Measurements from ENCODE around the gene PNCK. TPM values are rescaled to one million over a fixed set of nuclear protein-coding genes. Genes with fewer than 3 reads are reported as not detected.
A peak's percentile ranks its signal among the peaks of the same experiment; 100 is the strongest.

PNCK gene
- total RNA-seq, 1 donor from 2014 or later: not detected

GRCh38 chrX:153667281-153667955 lies 6.2 kb downstream of the PNCK start:
- Mint-ChIP-seq H3K36me3 (ENCODE audit: low read depth) (no peaks in the 10 kb centered on the region), H3K27me3 (peaks cover 7% of the 10 kb centered on the region), H3K4me3 (peak overlapping the region; percentile 68), H3K9me3 (no peaks in the 10 kb centered on the region), H3K4me1 (peaks cover 5% of the 10 kb centered on the region), H3K27ac (no peak overlapping the region)
- POLR2A ChIA-PET: interaction anchor here (0.6 to 0.7 kb wide), 3 partner anchors 20 to 1362 kb away, joined by 3 to 4 read pairs (median 3); partner anchors contain the start of gene DUSP9
- intact Hi-C loops (cut with micrococcal nuclease): no loop called here
- CTCF ChIA-PET: interaction anchor here (1.0 to 4.3 kb wide), 12 partner anchors 13 to 726 kb away, joined by 3 to 30 read pairs (median 4); no protein-coding TSS in a partner anchor
- ATAC-seq (ENCODE audit: low read depth) (peak; percentile 19), DNase-seq (no peak)
- no peak for TF ChIP-seq CTCF (IDR thresholded peaks at IDR 0.05)

- no peak for DNase-seq
- CTCF ChIA-PET: interaction anchor here (0.7 to 1.3 kb wide), 3 partner anchors 85 to 724 kb away, joined by 3 read pairs; no protein-coding TSS in a partner anchor
- no peak overlapping the region for H3K27ac Mint-ChIP-seq
These were observed 7.8 kb downstream of the PNCK start for GRCh38 chrX:153665726-153666306.

GRCh38 chrX:153662266-153662665 lies 11.3 kb downstream of the PNCK start:
- Mint-ChIP-seq H3K4me1 (peaks cover 2% of the 10 kb centered on the region), H3K4me3 (peak overlapping the region; percentile 55), H3K9me3 (no peaks in the 10 kb centered on the region), H3K27me3 (peaks cover 11% of the 10 kb centered on the region), H3K36me3 (ENCODE audit: low read depth) (no peaks in the 10 kb centered on the region), H3K27ac (no peak overlapping the region)
- CTCF ChIA-PET: interaction anchor here (0.9 to 3.3 kb wide), 5 partner anchors 11 to 720 kb away, joined by 4 to 37 read pairs (median 7); no protein-coding TSS in a partner anchor
- DNase-seq (peak; percentile 44), ATAC-seq (ENCODE audit: low read depth) (no peak)
- POLR2A ChIA-PET: interaction anchor here (0.6 kb wide), 1 partner anchor 50 kb away, joined by 5 read pairs; no protein-coding TSS in a partner anchor
- intact Hi-C loops (cut with micrococcal nuclease): loop anchor here (1.0 to 2.0 kb wide), 5 partner anchors 13 to 721 kb away; no protein-coding TSS in a partner anchor
- no peak for TF ChIP-seq CTCF (IDR thresholded peaks at IDR 0.05)

More at GRCh38 chrX:153665726-153666306, 7.8 kb downstream of the PNCK start:
- no peak for TF ChIP-seq CTCF (IDR thresholded peaks at IDR 0.05)
- H3K4me3 Mint-ChIP-seq: no peak overlapping the region
- peaks cover 7% of the 10 kb centered on the region for H3K4me1 Mint-ChIP-seq
- POLR2A ChIA-PET: no interaction called here
- ATAC-seq (ENCODE audit: low read depth): no peak
- H3K36me3 Mint-ChIP-seq (ENCODE audit: low read depth): no peaks in the 10 kb centered on the region
- no peaks in the 10 kb centered on the region for H3K9me3 Mint-ChIP-seq
- H3K27me3 Mint-ChIP-seq: peaks cover 9% of the 10 kb centered on the region
- intact Hi-C loops (cut with micrococcal nuclease): no loop called here

- CTCF ChIA-PET: interaction anchor here (0.6 kb wide), 1 partner anchor 11 kb away, joined by 3 read pairs; no protein-coding TSS in a partner anchor
- no peak for ATAC-seq (ENCODE audit: low read depth)
These were observed 14.3 kb downstream of the PNCK start for GRCh38 chrX:153659268-153659667.

More at GRCh38 chrX:153659268-153659667, 14.3 kb downstream of the PNCK start:
- Mint-ChIP-seq H3K36me3 (ENCODE audit: low read depth) (no peaks in the 10 kb centered on the region), H3K27ac (no peak overlapping the region), H3K27me3 (peaks cover 7% of the 10 kb centered on the region), H3K4me1 (peaks cover 2% of the 10 kb centered on the region), H3K4me3 (no peak overlapping the region), H3K9me3 (no peaks in the 10 kb centered on the region)
- intact Hi-C loops (cut with micrococcal nuclease): no loop called here
- TF ChIP-seq CTCF (IDR thresholded peaks at IDR 0.05): no peak
- POLR2A ChIA-PET: no interaction called here
- DNase-seq: no peak

Measured in activated B cell treated with CpG ODN at 0.5 μM for 24 hours (primary cell).